Natural killer cell treated with Interleukin-12 subunit alpha and Interleukin-12 subunit beta and Interleukin-15 and Interleukin-18, amount 100 ng/mL, for 72 hours (primary cell): ENCODE measurements around the gene ACOXL. TPM values are rescaled to one million over a fixed set of nuclear protein-coding genes. Genes with fewer than 3 reads are reported as not detected.
"Not testable (repeated sequence)": the region's sequence is repeated elsewhere in the genome, so short reads cannot be mapped to it uniquely, and the experiment has no call there.

Experiments used
- ATAC-seq, 2 donors: fragments of 150-1000 bp; cut with Tn5 transposase in 1 of 2; sonication (Bioruptor Pico), chemical (Tn5 transposase) in 1 of 2; 2 replicates each; pipeline ENCODE4 v1.10.0; 2021
- DNase-seq: peaks from one replicate; pipeline ENCODE4 v3.0.0; 2022; ENCODE audit warnings: low spot score
- H3K27ac Mint-ChIP-seq, 2 donors: 1 replicate in 1 of 2; 2 replicates in 1 of 2; pipeline ENCODE4 v1.8.0; 2022; ENCODE audit warnings: mixed read lengths in 2 of 2, mild to moderate bottlenecking in 1 of 2, moderate library complexity in 1 of 2
- H3K27me3 Mint-ChIP-seq, 2 donors: 1 replicate in 1 of 2; 2 replicates in 1 of 2; pipeline ENCODE4 v1.8.0; 2022; ENCODE audit warnings: mixed read lengths in 2 of 2
- H3K36me3 Mint-ChIP-seq: one replicate; pipeline ENCODE4 v1.8.0; 2022; ENCODE audit warnings: mixed read lengths
- H3K4me1 Mint-ChIP-seq, 2 donors: 1 replicate in 1 of 2; 2 replicates in 1 of 2; pipeline ENCODE4 v1.8.0; 2022; ENCODE audit warnings: low read depth in 2 of 2, mixed read lengths in 2 of 2, mild to moderate bottlenecking in 1 of 2
- H3K4me3 Mint-ChIP-seq: one replicate; pipeline ENCODE4 v1.8.0; 2022; ENCODE audit warnings: mixed read lengths
- H3K9me3 Mint-ChIP-seq: 2 replicates; pipeline ENCODE4 v1.8.0; 2022; ENCODE audit warnings: mixed read lengths
- total RNA-seq, 2 donors: library from RNA; stranded (reverse); gene quantifications; one replicate each; pipeline ENCODE4 v1.2.3, GENCODE V29; 2022

The ACOXL gene
- total RNA-seq, 2 donors from 2014 or later: 1.4 to 2.5 TPM

DNA sequence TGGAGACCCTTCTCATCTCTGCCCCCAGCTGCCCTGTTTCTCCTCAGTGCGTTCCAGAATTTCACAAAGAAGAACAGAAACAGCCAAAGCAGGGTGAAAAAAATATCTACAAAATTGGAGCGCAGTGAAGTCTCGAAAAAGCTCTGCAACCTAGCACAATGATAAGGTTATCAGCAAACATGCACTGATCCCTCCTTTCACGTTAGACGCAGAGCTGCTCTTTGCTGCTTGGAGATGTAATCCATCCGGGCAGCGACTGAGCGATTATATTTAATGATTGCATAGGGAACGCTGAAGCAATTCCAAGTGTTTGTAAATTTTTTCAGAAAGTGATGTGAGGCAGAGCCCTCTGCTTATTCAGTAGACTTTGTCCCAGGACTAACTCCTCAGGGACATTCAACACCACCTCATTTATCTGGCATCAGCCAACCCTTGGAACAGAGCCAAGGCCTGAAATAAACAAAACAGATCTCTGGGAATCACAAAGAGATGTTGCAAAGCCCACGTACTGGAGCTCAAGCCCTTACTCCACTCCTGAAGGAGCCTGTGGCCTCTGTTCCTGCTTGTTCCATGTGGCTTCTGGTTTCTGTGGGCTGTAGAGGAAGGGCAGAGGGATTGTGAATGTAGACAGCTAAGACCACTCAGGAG lies 215.8 kb downstream of the ACOXL start:
- DNase-seq (no peak), ATAC-seq (no peak)
- Mint-ChIP-seq H3K4me1 (no peaks in the 10 kb centered on the region), H3K9me3 (no peaks in the 10 kb centered on the region), H3K27ac (no peak overlapping the region), H3K4me3 (no peak overlapping the region), H3K27me3 (no peaks in the 10 kb centered on the region), H3K36me3 (no peaks in the 10 kb centered on the region)

DNA sequence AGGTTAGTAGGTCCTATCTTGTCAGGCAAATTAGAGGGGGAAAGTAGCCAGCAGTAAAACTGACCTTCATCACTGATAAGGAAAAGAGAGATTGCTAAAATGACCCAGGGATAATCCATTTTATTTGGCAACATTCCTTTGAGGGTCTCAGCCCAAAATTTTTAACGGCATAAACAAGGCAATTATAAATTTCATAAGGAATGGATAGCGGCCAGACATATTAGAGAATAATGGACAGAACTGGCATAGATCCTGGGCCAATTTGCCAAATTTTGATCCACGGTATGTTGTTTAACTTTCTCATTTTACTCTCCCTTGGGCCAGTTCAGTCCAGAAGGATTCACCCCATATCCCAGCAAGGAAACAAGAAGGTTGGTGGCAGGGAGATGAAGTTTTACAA lies 217.9 kb downstream of the ACOXL start:
- Mint-ChIP-seq H3K9me3 (no peaks in the 10 kb centered on the region), H3K36me3 (peaks cover 4% of the 10 kb centered on the region), H3K27ac (no peak overlapping the region), H3K4me3 (no peak overlapping the region), H3K27me3 (peaks cover 0 to 11% of the 10 kb centered on the region in 2 donors), H3K4me1 (peaks cover 4 to 10% of the 10 kb centered on the region in 2 donors)
- no peak for DNase-seq
- no peak for ATAC-seq

GRCh38 chr2:110955045-110955444 lies 222.7 kb downstream of the ACOXL start:
- no peak for DNase-seq
- no peak overlapping the region for H3K4me3 Mint-ChIP-seq
- no peak for ATAC-seq
- H3K4me1 Mint-ChIP-seq: peaks cover 4 to 10% of the 10 kb centered on the region in 2 donors
- no peaks in the 10 kb centered on the region for H3K9me3 Mint-ChIP-seq
- H3K27ac Mint-ChIP-seq: no peak overlapping the region
- H3K27me3 Mint-ChIP-seq: peaks cover 0 to 11% of the 10 kb centered on the region in 2 donors
- peaks cover 4% of the 10 kb centered on the region for H3K36me3 Mint-ChIP-seq

DNA sequence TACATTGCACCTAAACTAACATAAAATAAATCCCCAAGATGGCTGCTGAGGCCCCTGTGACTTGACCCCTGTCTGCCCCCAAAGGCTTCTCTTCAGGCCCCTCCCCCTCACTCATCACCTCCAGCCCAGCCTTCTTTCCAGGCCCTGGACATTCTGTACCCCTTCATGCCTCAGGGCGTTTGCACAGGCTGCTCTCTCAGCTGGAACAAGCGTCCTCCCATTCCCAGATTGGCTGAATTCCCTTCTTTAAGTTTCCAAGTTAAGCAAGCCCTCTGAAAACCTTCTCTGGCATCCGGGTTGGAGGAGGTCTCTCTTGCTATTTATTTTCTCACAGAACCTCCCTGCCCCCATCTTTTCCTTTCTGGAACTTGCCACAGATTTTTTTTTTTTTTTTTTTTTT lies 223.2 kb downstream of the ACOXL start:
- Mint-ChIP-seq H3K27me3 (peaks cover 0 to 11% of the 10 kb centered on the region in 2 donors), H3K9me3 (no peaks in the 10 kb centered on the region), H3K36me3 (peaks cover 4% of the 10 kb centered on the region), H3K4me1 (peaks cover 4 to 10% of the 10 kb centered on the region in 2 donors), H3K27ac (no peak overlapping the region), H3K4me3 (no peak overlapping the region)
- DNase-seq (no peak), ATAC-seq (no peak)

- Mint-ChIP-seq H3K4me1 (peaks cover 7 to 10% of the 10 kb centered on the region in 2 donors), H3K4me3 (no peak overlapping the region), H3K9me3 (no peaks in the 10 kb centered on the region), H3K27ac (no peak overlapping the region), H3K36me3 (peaks cover 4% of the 10 kb centered on the region), H3K27me3 (peaks cover 3 to 11% of the 10 kb centered on the region in 2 donors)
- DNase-seq (no peak), ATAC-seq (no peak)
These were observed 224.9 kb downstream of the ACOXL start for GRCh38 chr2:110957293-110957692.

GRCh38 chr2:110958346-110959119 lies 226.2 kb downstream of the ACOXL start:
- ATAC-seq (no peak), DNase-seq (no peak)
- Mint-ChIP-seq H3K27me3 (peaks cover 5 to 7% of the 10 kb centered on the region in 2 donors), H3K27ac (no peak overlapping the region), H3K4me1 (peaks cover 7% of the 10 kb centered on the region in 2 donors), H3K36me3 (peaks cover 1% of the 10 kb centered on the region), H3K4me3 (no peak overlapping the region), H3K9me3 (no peaks in the 10 kb centered on the region)

GRCh38 chr2:110959198-110959597 lies 226.8 kb downstream of the ACOXL start:
- H3K4me1 Mint-ChIP-seq: peaks cover 6 to 7% of the 10 kb centered on the region in 2 donors
- no peak overlapping the region for H3K4me3 Mint-ChIP-seq
- DNase-seq (no peak), ATAC-seq (no peak)
- no peaks in the 10 kb centered on the region for H3K36me3 Mint-ChIP-seq
- no peaks in the 10 kb centered on the region for H3K9me3 Mint-ChIP-seq
- no peak overlapping the region for H3K27ac Mint-ChIP-seq
- H3K27me3 Mint-ChIP-seq: peaks cover 5% of the 10 kb centered on the region in 2 donors

GRCh38 chr2:110960281-110960680 lies 227.9 kb downstream of the ACOXL start:
- Mint-ChIP-seq H3K27me3 (peaks cover 0 to 5% of the 10 kb centered on the region in 2 donors), H3K36me3 (no peaks in the 10 kb centered on the region), H3K4me3 (no peak overlapping the region), H3K9me3 (no peaks in the 10 kb centered on the region), H3K27ac (no peak overlapping the region), H3K4me1 (peaks cover 0 to 3% of the 10 kb centered on the region in 2 donors)
- DNase-seq: no peak
- no peak for ATAC-seq

GRCh38 chr2:110960954-110961353 lies 228.6 kb downstream of the ACOXL start:
- H3K9me3 Mint-ChIP-seq: no peaks in the 10 kb centered on the region
- H3K36me3 Mint-ChIP-seq: no peaks in the 10 kb centered on the region
- peaks cover 0 to 3% of the 10 kb centered on the region in 2 donors for H3K4me1 Mint-ChIP-seq
- H3K4me3 Mint-ChIP-seq: no peak overlapping the region
- no peak overlapping the region for H3K27ac Mint-ChIP-seq
- DNase-seq (no peak), ATAC-seq (no peak)
- H3K27me3 Mint-ChIP-seq: peaks cover 0 to 5% of the 10 kb centered on the region in 2 donors

DNA sequence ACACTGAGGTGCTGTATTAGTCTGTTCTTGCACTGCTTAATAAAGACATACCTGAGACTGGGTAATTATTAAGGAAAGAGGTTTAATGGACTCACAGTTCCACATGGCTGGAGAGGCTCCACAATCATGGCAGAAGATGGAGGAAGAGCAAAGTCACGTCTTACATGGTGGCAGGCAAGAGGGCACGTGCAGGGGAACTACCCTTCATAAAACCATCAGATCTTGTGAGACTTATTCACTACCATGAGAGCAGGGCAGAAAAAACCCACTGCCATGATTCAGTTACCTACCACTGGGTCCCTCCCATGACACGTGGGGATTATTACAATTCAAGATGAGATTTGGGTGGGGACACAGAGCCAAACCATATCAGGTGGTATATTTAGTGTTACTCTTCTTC lies 229.3 kb downstream of the ACOXL start:
- not testable (repeated sequence) for H3K27ac Mint-ChIP-seq, H3K4me1 Mint-ChIP-seq, ATAC-seq, H3K36me3 Mint-ChIP-seq, H3K9me3 Mint-ChIP-seq, H3K27me3 Mint-ChIP-seq, DNase-seq, H3K4me3 Mint-ChIP-seq

- Mint-ChIP-seq H3K4me1 (no peaks in the 10 kb centered on the region), H3K27ac (no peak overlapping the region), H3K9me3 (no peaks in the 10 kb centered on the region), H3K4me3 (no peak overlapping the region), H3K36me3 (no peaks in the 10 kb centered on the region), H3K27me3 (peaks cover 6 to 9% of the 10 kb centered on the region in 2 donors)
- ATAC-seq: no peak
- DNase-seq: no peak
These were observed 237.3 kb downstream of the ACOXL start for GRCh38 chr2:110969696-110970095.

DNA sequence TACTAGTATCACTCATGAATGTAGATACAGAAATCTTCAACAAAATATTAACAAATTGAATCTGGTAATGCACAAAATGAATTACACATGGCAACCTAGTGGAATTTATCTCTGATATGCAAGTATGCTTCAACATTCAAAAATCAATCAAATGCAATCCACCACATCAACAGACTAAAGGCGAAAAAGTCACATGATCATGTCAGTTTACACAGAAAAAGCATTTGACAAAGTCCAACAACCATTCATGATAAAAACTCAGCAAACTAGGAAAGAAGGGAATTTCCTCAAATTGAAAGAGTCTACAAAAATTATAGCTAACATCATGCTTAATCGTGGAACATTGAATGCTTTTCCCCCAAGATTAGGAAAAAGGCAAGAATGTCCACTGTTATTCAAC lies 237.8 kb downstream of the ACOXL start:
- Mint-ChIP-seq H3K27me3 (peaks cover 6 to 9% of the 10 kb centered on the region in 2 donors), H3K36me3 (no peaks in the 10 kb centered on the region), H3K4me3 (no peak overlapping the region), H3K27ac (no peak overlapping the region), H3K4me1 (no peaks in the 10 kb centered on the region), H3K9me3 (no peaks in the 10 kb centered on the region)
- DNase-seq (no peak), ATAC-seq (no peak)

DNA sequence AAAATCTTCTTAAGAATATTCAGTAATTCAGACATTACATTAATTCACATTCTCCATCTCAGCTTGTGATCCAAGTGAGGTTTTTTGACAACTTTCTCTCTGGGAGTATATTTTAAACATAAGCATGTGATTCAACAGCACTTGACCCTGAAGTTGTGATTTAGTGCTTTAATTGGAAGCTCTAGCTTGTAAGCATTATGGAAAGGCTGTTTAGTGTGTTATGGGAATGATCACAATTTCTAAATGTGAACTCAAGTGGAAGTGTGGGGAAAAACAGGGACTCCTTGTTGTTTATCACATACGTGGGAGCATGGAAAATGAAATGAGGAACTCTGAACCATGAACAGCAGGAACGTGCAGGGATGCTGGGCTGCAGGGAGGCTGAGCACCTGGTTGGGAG lies 239.4 kb downstream of the ACOXL start:
- Mint-ChIP-seq H3K9me3 (no peaks in the 10 kb centered on the region), H3K4me3 (no peak overlapping the region), H3K36me3 (peaks cover 4% of the 10 kb centered on the region), H3K27me3 (peaks cover 9 to 19% of the 10 kb centered on the region in 2 donors), H3K4me1 (peaks cover 0 to 4% of the 10 kb centered on the region in 2 donors), H3K27ac (no peak overlapping the region)
- DNase-seq (no peak), ATAC-seq (no peak)

DNA sequence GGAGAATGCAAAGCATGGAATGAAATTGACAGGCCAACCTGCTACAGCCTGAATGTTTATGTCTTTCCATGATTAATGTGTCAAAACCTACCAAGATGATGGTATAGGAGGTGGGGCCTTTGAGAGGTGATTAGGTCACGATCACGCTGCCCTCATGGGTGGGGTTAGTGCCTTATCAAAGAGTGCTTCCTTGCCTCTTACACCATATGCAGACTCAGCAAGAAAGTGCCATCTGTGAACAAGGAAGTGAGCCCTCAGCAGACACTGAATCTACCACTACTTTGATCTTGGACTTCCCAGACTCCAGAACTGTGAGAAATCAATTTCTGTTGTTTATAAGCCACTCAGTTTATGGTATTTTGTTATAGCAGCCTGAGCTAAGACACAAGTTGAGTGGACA lies 240.9 kb downstream of the ACOXL start:
- H3K27me3 Mint-ChIP-seq: peaks cover 9 to 19% of the 10 kb centered on the region in 2 donors
- H3K4me3 Mint-ChIP-seq: no peak overlapping the region
- ATAC-seq: no peak
- DNase-seq: no peak
- peaks cover 4% of the 10 kb centered on the region for H3K36me3 Mint-ChIP-seq
- no peaks in the 10 kb centered on the region for H3K9me3 Mint-ChIP-seq
- no peak overlapping the region for H3K27ac Mint-ChIP-seq
- peaks cover 0 to 4% of the 10 kb centered on the region in 2 donors for H3K4me1 Mint-ChIP-seq
